Stimulated activated effector memory CD8-positive, alpha-beta T cell treated with anti-CD3 and anti-CD28 coated beads, Interleukin-12 subunit alpha, Interleukin-12 subunit beta, amount 100 ng/mL, for 72 hours (primary cell): ENCODE results near the gene GSX2.

ENCODE experiments used
- ATAC-seq: fragments of 150-1000 bp; cut with Tn5 transposase; 2 replicates; pipeline ENCODE4 v1.10.0; 2021
- DNase-seq, 2 donors: peaks; one replicate each; pipeline ENCODE4 v3.0.0; 2021 to 2022; ENCODE audit warnings: low spot score in 2 of 2
- H3K27ac Mint-ChIP-seq: one replicate; pipeline ENCODE4 v1.8.0; 2022; ENCODE audit warnings: mild to moderate bottlenecking, mixed read lengths
- H3K36me3 Mint-ChIP-seq: one replicate; pipeline ENCODE4 v1.8.0; 2022; ENCODE audit warnings: mild to moderate bottlenecking, mixed read lengths
- H3K4me1 Mint-ChIP-seq: one replicate; pipeline ENCODE4 v1.8.0; 2022; ENCODE audit warnings: mixed read lengths
- H3K4me3 Mint-ChIP-seq: one replicate; pipeline ENCODE4 v1.8.0; 2022; ENCODE audit warnings: mild to moderate bottlenecking, mixed read lengths
- H3K9me3 Mint-ChIP-seq: one replicate; pipeline ENCODE4 v1.8.0; 2022; ENCODE audit warnings: mixed read lengths

Gene GSX2

GRCh38 chr4:54092405-54093323 lies 7.3 kb upstream of the GSX2 start:
- peaks cover 10% of the 10 kb centered on the region for H3K36me3 Mint-ChIP-seq
- H3K4me1 Mint-ChIP-seq, result peaks cover 30% of the 10 kb centered on the region
- ATAC-seq (no peak), DNase-seq (no peak)
- H3K4me3 Mint-ChIP-seq, result peak overlapping the region; percentile 81
- no peaks in the 10 kb centered on the region for H3K9me3 Mint-ChIP-seq
- H3K27ac Mint-ChIP-seq, result no peak overlapping the region

GRCh38 chr4:54093324-54094240 lies 6.4 kb upstream of the GSX2 start:
- DNase-seq (no peak), ATAC-seq (no peak)
- Mint-ChIP-seq H3K9me3 (no peaks in the 10 kb centered on the region), H3K4me3 (peak overlapping the region; percentile 20), H3K4me1 (peaks cover 35% of the 10 kb centered on the region), H3K27ac (no peak overlapping the region), H3K36me3 (peaks cover 10% of the 10 kb centered on the region)

- Mint-ChIP-seq H3K36me3 (peaks cover 10% of the 10 kb centered on the region), H3K4me1 (peaks cover 44% of the 10 kb centered on the region), H3K9me3 (no peaks in the 10 kb centered on the region), H3K27ac (no peak overlapping the region), H3K4me3 (no peak overlapping the region)
- ATAC-seq, result no peak
- DNase-seq, result no peak
These were observed 5.5 kb upstream of the GSX2 start for GRCh38 chr4:54094451-54094850.

GRCh38 chr4:54095110-54095825 lies 4.7 kb upstream of the GSX2 start:
- Mint-ChIP-seq H3K4me3 (no peak overlapping the region), H3K9me3 (no peaks in the 10 kb centered on the region), H3K36me3 (peaks cover 10% of the 10 kb centered on the region), H3K27ac (no peak overlapping the region), H3K4me1 (peaks cover 47% of the 10 kb centered on the region)
- ATAC-seq (no peak), DNase-seq (no peak)

- DNase-seq (no peak), ATAC-seq (no peak)
- Mint-ChIP-seq H3K9me3 (no peaks in the 10 kb centered on the region), H3K4me1 (peaks cover 47% of the 10 kb centered on the region), H3K27ac (no peak overlapping the region), H3K4me3 (no peak overlapping the region), H3K36me3 (peaks cover 5% of the 10 kb centered on the region)
These were observed 3.5 kb upstream of the GSX2 start for GRCh38 chr4:54096295-54096962.

- no peak overlapping the region for H3K27ac Mint-ChIP-seq
- DNase-seq (no peak), ATAC-seq (no peak)
- peaks cover 45% of the 10 kb centered on the region for H3K4me1 Mint-ChIP-seq
- H3K36me3 Mint-ChIP-seq, result no peaks in the 10 kb centered on the region
- no peak overlapping the region for H3K4me3 Mint-ChIP-seq
- H3K9me3 Mint-ChIP-seq, result no peaks in the 10 kb centered on the region
These were observed 2.8 kb upstream of the GSX2 start for GRCh38 chr4:54097152-54097551.

GRCh38 chr4:54098375-54098774 lies 1.6 kb upstream of the GSX2 start:
- Mint-ChIP-seq H3K36me3 (no peaks in the 10 kb centered on the region), H3K4me3 (no peak overlapping the region), H3K4me1 (peaks cover 49% of the 10 kb centered on the region), H3K27ac (no peak overlapping the region), H3K9me3 (no peaks in the 10 kb centered on the region)
- ATAC-seq (no peak), DNase-seq (no peak)

- ATAC-seq (no peak), DNase-seq (no peak)
- Mint-ChIP-seq H3K9me3 (no peaks in the 10 kb centered on the region), H3K36me3 (no peaks in the 10 kb centered on the region), H3K27ac (no peak overlapping the region), H3K4me3 (peak overlapping the region; percentile 61), H3K4me1 (peaks cover 48% of the 10 kb centered on the region)
These were observed 646 bp upstream of the GSX2 start for GRCh38 chr4:54099287-54099747.

- Mint-ChIP-seq H3K9me3 (no peaks in the 10 kb centered on the region), H3K4me3 (peak overlapping the region; percentile 61), H3K27ac (no peak overlapping the region), H3K36me3 (no peaks in the 10 kb centered on the region), H3K4me1 (peaks cover 55% of the 10 kb centered on the region)
- DNase-seq (no peak), ATAC-seq (peak; percentile 66)
These were observed 729 bp downstream of the GSX2 start for GRCh38 chr4:54100595-54101189.

- peak; percentile 3 for ATAC-seq
- no peak for DNase-seq
- H3K4me1 Mint-ChIP-seq, result peaks cover 50% of the 10 kb centered on the region
- no peaks in the 10 kb centered on the region for H3K36me3 Mint-ChIP-seq
- H3K27ac Mint-ChIP-seq, result no peak overlapping the region
- H3K9me3 Mint-ChIP-seq, result no peaks in the 10 kb centered on the region
- H3K4me3 Mint-ChIP-seq, result peak overlapping the region; percentile 61
These were observed 1.5 kb downstream of the GSX2 start for GRCh38 chr4:54101190-54102041.

GRCh38 chr4:54102531-54103106 lies 2.7 kb downstream of the GSX2 start:
- Mint-ChIP-seq H3K9me3 (no peaks in the 10 kb centered on the region), H3K4me3 (no peak overlapping the region), H3K27ac (no peak overlapping the region), H3K4me1 (peaks cover 53% of the 10 kb centered on the region), H3K36me3 (no peaks in the 10 kb centered on the region)
- DNase-seq, result no peak
- ATAC-seq, result no peak

GRCh38 chr4:54103190-54103574 lies 3.2 kb downstream of the GSX2 start:
- peaks cover 56% of the 10 kb centered on the region for H3K4me1 Mint-ChIP-seq
- no peak for DNase-seq

GRCh38 chr4:54104907-54105306 lies 4.9 kb downstream of the GSX2 start:
- Mint-ChIP-seq H3K4me1 (peaks cover 43% of the 10 kb centered on the region), H3K27ac (no peak overlapping the region), H3K36me3 (no peaks in the 10 kb centered on the region), H3K4me3 (no peak overlapping the region), H3K9me3 (no peaks in the 10 kb centered on the region)
- DNase-seq (no peak), ATAC-seq (no peak)

More at GRCh38 chr4:54103190-54103574, 3.2 kb downstream of the GSX2 start:
- no peak overlapping the region for H3K27ac Mint-ChIP-seq
- H3K4me3 Mint-ChIP-seq, result no peak overlapping the region
- no peak for ATAC-seq
- no peaks in the 10 kb centered on the region for H3K36me3 Mint-ChIP-seq
- H3K9me3 Mint-ChIP-seq, result no peaks in the 10 kb centered on the region
